OCI-LY3 (cell line): ENCODE data around the gene SNAP47.

Experiments
- H2AFZ ChIP-seq: fragments of 200-600, 300-600 bp; shearing (Covaris generic); 2 replicates; pipeline ENCODE4 v1.6.0; 2014; ENCODE audit warnings: antibody characterized with exemption, low read depth, low read length
- H3K27ac ChIP-seq: fragments of 200-600, 300-600 bp; sonication (generic); 2 replicates; pipeline ENCODE4 v1.5.1; 2014; ENCODE audit warnings: mild to moderate bottlenecking, low read length, moderate library complexity, mixed read lengths
- H3K27me3 ChIP-seq: fragments of 200-600, 300-600 bp; sonication (generic); 2 replicates; pipeline ENCODE4 v1.6.1; 2014; ENCODE audit warnings: low read depth, low read length, mixed read lengths
- H3K36me3 ChIP-seq: fragments of 200-600, 300-600 bp; sonication (generic); replicated peaks from 2 replicates; pipeline ENCODE3; 2014; ENCODE audit warnings: low read depth, low read length, mixed read lengths
- H3K4me1 ChIP-seq: fragments of 300-600, 200-600 bp; sonication (generic); 2 replicates; pipeline ENCODE4 v1.6.1; 2014; ENCODE audit warnings: low read length, mixed read lengths
- H3K4me2 ChIP-seq: fragments of 200-600, 300-600 bp; sonication (generic); 2 replicates; pipeline ENCODE4 v1.6.1; 2014; ENCODE audit warnings: low read length, mixed read lengths
- H3K4me3 ChIP-seq: fragments of 300-600, 200-600 bp; sonication (generic); 2 replicates; pipeline ENCODE4 v1.5.1; 2014; ENCODE audit warnings: antibody characterized with exemption, mild to moderate bottlenecking, low read length, moderate library complexity
- H3K79me2 ChIP-seq: fragments of 300-600, 200-600 bp; shearing (Covaris generic); 2 replicates; pipeline ENCODE4 v1.6.1; 2014; ENCODE audit warnings: mild to moderate bottlenecking, low read length, mixed read lengths
- H3K9ac ChIP-seq: fragments of 300-600, 200-600 bp; shearing (Covaris generic); 2 replicates; pipeline ENCODE4 v1.6.0; 2014; ENCODE audit warnings: mild to moderate bottlenecking, low read length, moderate library complexity
- H3K9me3 ChIP-seq: fragments of 200-600, 300-600 bp; shearing (Covaris generic); 2 replicates; pipeline ENCODE4 v1.6.1; 2014; ENCODE audit warnings: low read length, mixed read lengths; ENCODE audit not compliant: insufficient read depth
- H4K20me1 ChIP-seq: fragments of 200-600, 300-600 bp; sonication (generic); 2 replicates; pipeline ENCODE4 v1.6.1; 2016; ENCODE audit warnings: low read length, mixed read lengths; ENCODE audit not compliant: insufficient read depth
- CTCF ChIP-seq: fragments of 200-600, 300-600 bp; sonication (generic); IDR thresholded peaks from 2 replicates; pipeline ENCODE4 v1.5.1; 2014; ENCODE audit warnings: antibody characterized with exemption, low read length, low read depth
- EZH2phosphoT487 ChIP-seq: fragments of 200-600 bp; shearing (Covaris generic); IDR thresholded peaks from 2 replicates; pipeline ENCODE4 v1.6.1; 2018; ENCODE audit warnings: antibody characterized with exemption, mixed run types, low read depth

The SNAP47 gene

GRCh38 chr1:227796359-227796915 lies 61.2 kb downstream of the SNAP47 start:
- no peak for TF ChIP-seq CTCF
- no peak for TF ChIP-seq EZH2phosphoT487
- H3K9ac ChIP-seq, result no peak overlapping the region
- no peaks in the 10 kb centered on the region for H4K20me1 ChIP-seq
- no peak overlapping the region for H3K4me2 ChIP-seq
- H3K4me1 ChIP-seq, result no peaks in the 10 kb centered on the region
- peaks cover 15% of the 10 kb centered on the region for H3K27me3 ChIP-seq
- H3K4me3 ChIP-seq, result no peak overlapping the region
- H3K36me3 ChIP-seq, result no peaks in the 10 kb centered on the region
- H3K9me3 ChIP-seq, result no peaks in the 10 kb centered on the region
- H3K79me2 ChIP-seq, result no peaks in the 10 kb centered on the region
- no peak overlapping the region for H3K27ac ChIP-seq
- H2AFZ ChIP-seq, result no peak overlapping the region

- Histone ChIP-seq H3K79me2 (no peaks in the 10 kb centered on the region), H3K9ac (no peak overlapping the region), H3K4me3 (no peak overlapping the region), H3K4me2 (no peak overlapping the region), H3K27ac (no peak overlapping the region), H3K36me3 (no peaks in the 10 kb centered on the region), H2AFZ (no peak overlapping the region), H4K20me1 (no peaks in the 10 kb centered on the region), H3K27me3 (peaks cover 15% of the 10 kb centered on the region), H3K9me3 (no peaks in the 10 kb centered on the region), H3K4me1 (no peaks in the 10 kb centered on the region)
- TF ChIP-seq CTCF, result no peak
- no peak for TF ChIP-seq EZH2phosphoT487
These were observed 61.9 kb downstream of the SNAP47 start for GRCh38 chr1:227797144-227797543.

- H3K79me2 ChIP-seq, result no peaks in the 10 kb centered on the region
- TF ChIP-seq CTCF, result no peak
- TF ChIP-seq EZH2phosphoT487, result no peak
- no peak overlapping the region for H3K27ac ChIP-seq
- no peaks in the 10 kb centered on the region for H3K4me1 ChIP-seq
- H3K27me3 ChIP-seq, result peaks cover 15% of the 10 kb centered on the region
- H3K9ac ChIP-seq, result no peak overlapping the region
- no peaks in the 10 kb centered on the region for H3K9me3 ChIP-seq
- H2AFZ ChIP-seq, result no peak overlapping the region
- H3K36me3 ChIP-seq, result no peaks in the 10 kb centered on the region
- H3K4me2 ChIP-seq, result no peak overlapping the region
- no peak overlapping the region for H3K4me3 ChIP-seq
- no peaks in the 10 kb centered on the region for H4K20me1 ChIP-seq
These were observed 62.4 kb downstream of the SNAP47 start for GRCh38 chr1:227797625-227798024.

- Histone ChIP-seq H3K4me2 (no peak overlapping the region), H2AFZ (no peak overlapping the region), H3K9ac (no peak overlapping the region), H3K79me2 (no peaks in the 10 kb centered on the region), H3K36me3 (no peaks in the 10 kb centered on the region), H3K27ac (no peak overlapping the region), H3K27me3 (peaks cover 18% of the 10 kb centered on the region), H3K9me3 (no peaks in the 10 kb centered on the region), H4K20me1 (no peaks in the 10 kb centered on the region), H3K4me1 (no peaks in the 10 kb centered on the region), H3K4me3 (no peak overlapping the region)
- no peak for TF ChIP-seq CTCF
- no peak for TF ChIP-seq EZH2phosphoT487
These were observed 63.0 kb downstream of the SNAP47 start for GRCh38 chr1:227798078-227798802.
